Esophagus squamous epithelium (tissue), 4 donors: ENCODE results near the gene NMD3. TPM values are rescaled to one million over a fixed set of nuclear protein-coding genes. Genes with fewer than 3 reads are reported as not detected.

ENCODE experiments used
- small RNA-seq, 4 donors: library from RNA; depleted of rRNA; stranded (forward); fragments of <200 nt; gene quantifications; one replicate each; pipeline ENCODE3, GENCODE V24; 2016
- total RNA-seq, 4 donors: library from RNA; depleted of rRNA; stranded (reverse); fragments of >200 nt; gene quantifications; one replicate each; pipeline ENCODE4 v1.1.0, GENCODE V29; 2016

The NMD3 gene
- total RNA-seq, 4 donors from 2014 or later, result 24.5 to 56.1 (median 38.3) TPM

Small RNAs within 50 kb of the gene (small RNA-seq; reads per million reads assigned to genes)
- gene AC108738.1, result 0 reads per million in 4 donors

Other genes with a start within 250 kb of the NMD3 start
- 1 to 10 TPM; 3.0 to 8.0 (median 6.4) TPM for gene B3GALNT1, start 116.0 kb upstream of the NMD3 start, total RNA-seq
- gene SPTSSB, start 150.2 kb downstream of the NMD3 start, total RNA-seq, result 1 to 10 TPM; 2.4 to 4.8 (median 3.9) TPM